ENCODE data around the gene LAMC2.

Gene LAMC2

GRCh38 chr1:183287191-183287675, 101.2 kb downstream of the LAMC2 start:
- no peak for DNase-seq (ENCODE audit: low read depth)

DNA sequence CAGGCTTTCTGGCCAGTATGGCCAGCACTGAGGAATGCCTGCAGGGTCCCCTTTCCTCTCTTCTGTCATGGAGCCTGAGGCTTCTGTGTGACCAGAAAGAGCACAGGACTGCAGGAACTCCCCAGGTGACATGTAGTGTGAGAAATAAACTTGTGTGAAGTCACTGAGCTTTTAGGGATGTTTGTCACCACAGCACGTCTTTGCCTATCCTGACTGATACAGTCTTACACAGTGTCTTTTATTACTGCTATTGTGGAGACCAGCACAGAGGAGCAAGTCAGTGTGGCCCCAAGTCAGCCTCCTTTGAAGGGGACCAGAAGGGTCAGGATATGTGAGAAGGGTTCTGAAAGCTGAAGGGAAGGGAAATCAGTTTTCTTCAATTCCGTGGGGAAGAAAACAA, 102.5 kb downstream of the LAMC2 start:
- no peak for DNase-seq (ENCODE audit: low read depth)

DNA sequence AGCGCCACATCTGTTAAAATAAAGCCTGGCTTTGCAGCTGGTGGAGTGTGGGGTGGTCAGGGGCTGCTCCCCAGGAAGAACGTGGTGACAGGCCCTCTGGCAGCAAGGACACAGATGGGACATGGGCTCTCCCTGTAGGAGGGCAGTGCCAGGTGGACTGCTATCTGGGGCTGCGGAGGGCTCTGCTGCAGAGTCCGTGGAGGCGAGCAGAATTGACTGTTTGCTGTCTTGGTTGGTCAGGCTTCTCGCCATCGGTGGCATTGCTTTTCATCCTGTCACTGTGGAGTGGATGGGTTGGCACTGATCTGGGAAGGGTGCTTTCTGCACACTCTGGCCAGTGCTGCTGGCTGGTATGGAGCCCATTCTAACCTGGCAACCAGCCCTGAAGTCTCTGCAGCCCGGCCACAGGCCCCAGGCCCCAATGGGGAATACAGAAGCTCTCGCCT, 103.0 kb downstream of the LAMC2 start:
- no peak for DNase-seq (ENCODE audit: low read depth)

DNA sequence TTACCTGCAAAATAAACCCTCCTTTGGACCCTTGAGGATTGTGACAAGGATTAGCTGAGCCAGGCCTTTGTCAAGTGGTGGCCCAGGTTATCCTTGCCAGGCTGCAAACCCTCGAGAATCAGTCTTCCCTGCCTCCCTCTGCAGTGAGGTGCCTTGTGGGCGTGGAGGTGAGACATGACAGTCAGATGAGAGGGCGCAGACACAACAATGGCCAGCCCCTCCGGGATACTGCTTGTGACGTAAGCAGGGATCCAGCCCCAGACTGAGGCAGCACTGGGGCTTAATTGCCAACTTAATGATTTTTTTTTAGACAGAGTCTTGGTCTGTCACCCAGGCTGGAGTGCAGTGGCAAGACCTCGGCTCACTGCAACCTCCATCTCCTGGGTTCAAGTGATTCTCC, 104.6 kb downstream of the LAMC2 start:
- no peak for DNase-seq (ENCODE audit: low read depth)

GRCh38 chr1:183291216-183291762, 105.2 kb downstream of the LAMC2 start:
- DNase-seq (ENCODE audit: low read depth): no peak

- no peak for DNase-seq (ENCODE audit: low read depth)
Observed at GRCh38 chr1:183291802-183292514, 105.9 kb downstream of the LAMC2 start.

GRCh38 chr1:183293241-183293640, 107.2 kb downstream of the LAMC2 start:
- no peak for DNase-seq (ENCODE audit: low read depth)

DNA sequence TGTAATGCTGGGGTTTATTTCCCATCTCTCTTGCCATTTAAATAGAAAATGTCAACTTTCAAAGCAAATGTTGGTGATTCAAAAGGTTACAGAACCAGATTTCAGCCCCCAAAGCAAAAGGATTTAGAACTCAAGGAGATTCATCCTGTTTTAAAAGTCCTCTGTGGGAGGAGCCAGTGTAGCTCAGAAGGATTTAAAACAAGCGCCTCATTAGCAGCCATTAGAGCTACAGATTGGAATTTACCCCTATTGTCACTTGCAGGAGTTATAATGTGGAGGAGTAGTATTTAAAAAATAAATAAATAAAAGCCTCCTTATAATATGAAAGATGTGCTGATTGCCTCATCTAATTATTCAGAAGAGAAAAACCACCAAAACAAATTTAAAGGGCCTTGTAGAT, 107.8 kb downstream of the LAMC2 start:
- DNase-seq (ENCODE audit: low read depth): no peak

Measured in stimulated activated CD8-positive, alpha-beta memory T cell treated with anti-CD3 and anti-CD28 coated beads, Interleukin-12 subunit alpha, Interleukin-12 subunit beta, amount 100 ng/mL, for 1 hour (primary cell).